NCI-H1092 treated with DMSO at 0.1 percent for 48 hours (cell line): ENCODE measurements around the gene COL25A1.

ENCODE experiments used
- DNase-seq: peaks from one replicate; lab custom pipeline; 2025; lab: John Stamatoyannopoulos, UW

The COL25A1 gene

DNA sequence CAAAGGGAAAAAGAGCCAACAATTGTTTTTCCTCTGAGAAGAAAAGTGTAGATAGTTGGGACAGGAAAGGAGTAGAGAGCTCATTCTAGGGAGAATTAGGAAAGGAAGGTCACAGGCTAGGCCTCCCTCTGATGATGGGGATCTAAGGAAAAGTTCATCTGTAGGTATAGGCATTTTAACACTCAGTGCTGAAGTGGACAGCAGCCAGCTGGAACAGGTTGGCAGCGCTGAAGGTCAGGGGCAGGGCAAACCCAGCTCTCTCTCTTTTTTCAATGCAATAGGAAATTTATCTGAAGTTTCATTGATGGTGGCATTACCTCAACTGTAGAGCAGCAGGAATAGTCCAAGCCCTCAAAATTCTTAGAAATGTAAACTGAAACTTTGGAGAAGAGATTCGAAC is 441.1 kb downstream of the COL25A1 start:
- DNase-seq = no peak

DNA sequence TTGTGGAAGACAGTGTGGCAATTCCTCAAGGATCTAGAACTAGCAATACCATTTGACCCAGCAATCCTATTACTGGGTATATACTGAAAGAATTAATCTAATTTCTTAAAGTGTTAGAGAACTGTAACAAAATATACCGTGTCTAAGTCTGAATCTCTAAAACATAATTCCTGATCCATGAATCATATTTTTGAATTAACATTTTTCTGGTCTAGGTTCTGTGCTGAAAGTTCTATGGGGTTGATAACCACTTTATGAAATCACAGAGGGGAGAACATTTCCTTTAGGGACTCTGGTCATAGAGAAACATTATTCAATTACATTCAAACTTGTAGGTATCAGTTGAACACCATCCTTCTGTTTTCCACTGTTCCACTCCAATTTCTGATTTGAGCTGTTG is 447.7 kb downstream of the COL25A1 start:
- no peak for DNase-seq

DNA sequence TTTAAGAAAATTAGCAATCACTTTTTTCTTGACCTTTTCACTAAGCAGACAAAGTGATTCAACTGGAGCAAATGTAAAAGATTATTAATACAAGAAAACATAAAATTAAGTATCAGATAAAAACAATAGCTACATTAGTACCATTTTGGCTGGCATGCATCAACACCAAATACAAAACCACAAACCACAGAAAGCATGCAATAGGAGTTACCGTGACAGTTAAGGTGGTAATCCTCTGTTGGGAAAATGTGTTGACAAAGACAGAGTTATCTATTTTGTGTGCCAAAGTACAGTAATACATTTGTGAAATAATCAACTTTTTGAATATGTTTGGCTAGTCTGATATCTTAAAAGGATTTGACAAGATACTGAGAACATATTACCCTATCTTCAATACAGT is 449.8 kb downstream of the COL25A1 start:
- no peak for DNase-seq

DNA sequence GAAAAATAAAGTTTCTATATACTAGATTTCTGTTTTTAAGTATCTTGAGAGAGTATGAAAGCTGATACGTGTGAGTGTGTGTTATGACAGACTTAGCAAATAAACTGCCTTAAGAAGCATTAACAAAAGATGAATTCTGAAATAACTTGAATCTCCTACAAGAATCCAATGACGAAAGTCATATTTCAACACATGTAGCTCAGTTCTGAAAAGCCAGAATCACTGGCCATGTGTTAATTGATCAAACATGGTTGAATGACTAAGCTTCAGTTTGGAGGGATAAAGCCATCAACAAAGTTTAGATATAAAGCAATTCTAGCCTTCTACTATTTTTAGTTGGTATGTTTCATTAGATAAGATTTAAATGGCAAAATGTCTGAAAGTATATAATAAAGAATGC is 451.1 kb downstream of the COL25A1 start:
- no peak for DNase-seq

DNA sequence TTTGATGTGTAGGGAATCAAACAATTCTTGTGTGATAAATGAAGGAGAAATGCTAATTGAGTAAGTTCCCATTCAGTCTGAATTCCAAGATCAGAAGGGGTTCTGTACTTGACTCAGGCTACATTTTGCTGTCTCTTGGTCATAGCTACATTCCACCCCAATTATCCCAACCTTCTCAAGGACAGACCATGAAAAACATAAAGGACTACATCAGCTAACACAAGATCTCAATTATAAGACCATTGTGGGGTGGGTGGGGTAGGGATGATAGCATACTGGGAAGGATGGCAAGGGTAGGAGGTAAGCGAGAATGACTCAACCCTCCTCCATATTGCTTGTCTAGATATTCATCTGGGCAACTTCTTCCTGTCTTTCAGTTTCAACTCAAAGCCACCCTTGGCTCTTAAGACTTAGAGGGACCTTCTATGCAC is 452.2 kb downstream of the COL25A1 start:
- no peak for DNase-seq

DNA sequence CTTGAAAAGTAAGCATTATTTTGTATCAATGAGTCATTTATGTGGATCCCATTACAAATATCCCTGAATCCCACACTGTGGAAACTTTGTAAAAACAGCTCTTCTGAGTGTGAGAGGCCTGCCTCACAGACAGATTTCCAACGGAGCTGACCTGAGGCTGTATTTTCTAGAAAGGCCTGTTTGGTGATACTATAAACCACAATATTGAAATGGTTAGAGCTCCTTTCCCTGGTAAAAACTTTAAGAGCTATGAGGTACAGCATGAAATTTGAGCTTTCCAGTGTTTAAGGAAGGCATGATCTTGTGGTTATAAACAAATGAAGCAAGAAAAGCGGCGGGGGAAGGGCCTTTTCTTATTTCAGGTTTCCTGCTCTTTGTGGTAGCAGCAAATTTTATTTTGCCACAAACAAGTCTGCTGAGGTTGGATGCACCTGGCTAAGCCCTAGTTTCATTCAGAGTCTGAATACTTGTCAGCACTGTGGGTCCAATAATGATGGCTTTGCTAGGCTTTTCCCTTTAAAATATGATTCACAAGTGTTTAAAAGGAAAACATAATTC is 452.8 kb downstream of the COL25A1 start:
- DNase-seq = no peak

DNA sequence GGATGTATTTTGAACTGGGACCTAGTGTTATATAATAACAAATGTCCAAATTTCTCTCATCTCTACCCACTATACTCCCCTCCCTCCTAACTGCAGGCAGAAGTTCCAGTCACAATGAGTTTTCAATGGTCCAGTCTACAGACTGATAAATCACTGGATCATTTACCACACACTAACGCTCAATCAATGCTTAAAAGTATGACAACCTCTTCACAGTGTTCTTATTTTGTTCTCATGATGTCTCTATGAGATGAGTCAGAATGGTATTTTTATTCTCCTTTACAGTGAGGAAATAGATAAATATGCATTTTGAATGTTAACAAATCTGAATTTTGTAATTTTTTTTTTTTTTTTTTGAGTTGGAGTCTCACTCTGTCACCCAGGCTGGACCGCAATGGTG is 455.9 kb downstream of the COL25A1 start:
- no peak for DNase-seq

DNA sequence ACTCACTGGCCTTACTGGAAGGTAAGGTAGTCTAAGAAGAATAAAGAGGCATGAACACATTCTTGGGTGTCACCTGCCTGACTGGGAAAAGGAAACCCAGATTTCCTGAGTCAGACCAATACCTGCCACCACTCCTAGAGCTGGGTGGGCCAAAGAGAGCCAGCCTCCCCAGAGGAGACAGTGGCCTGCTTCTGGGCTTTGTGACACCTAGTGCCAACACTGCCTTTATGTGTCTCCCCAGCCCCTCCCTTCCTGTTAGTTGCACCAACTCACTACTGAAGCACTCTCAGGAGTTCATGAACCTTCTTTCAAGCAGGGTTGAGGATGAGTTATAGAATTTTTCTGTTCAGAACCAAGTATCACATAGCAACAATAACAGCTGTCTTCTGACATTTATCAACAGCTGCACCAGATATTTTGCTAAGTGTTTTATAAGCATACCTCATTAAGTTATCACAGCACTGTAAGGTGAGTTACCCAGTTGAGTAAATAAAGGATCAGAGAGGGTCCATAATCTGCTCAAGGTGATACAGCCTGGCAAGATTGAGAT is 462.0 kb downstream of the COL25A1 start:
- DNase-seq = no peak

DNA sequence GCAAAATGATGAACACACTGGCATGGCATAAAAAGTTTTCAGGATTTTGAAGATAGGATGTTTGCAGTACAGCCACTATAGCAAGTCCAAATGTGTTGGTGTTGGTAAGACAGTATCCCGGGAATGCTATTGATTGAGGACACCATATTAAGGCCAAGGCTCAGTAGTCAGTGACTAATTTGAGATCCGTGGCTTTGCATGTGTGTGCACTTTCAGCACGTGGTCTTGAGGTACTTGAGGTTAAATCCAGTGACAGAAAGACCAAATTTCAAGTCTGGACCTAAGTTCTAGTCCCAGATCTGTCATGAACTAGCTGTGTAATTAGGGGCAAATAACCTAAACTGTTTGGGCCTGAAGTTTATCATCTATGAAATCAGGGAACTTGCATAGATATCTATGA is 463.1 kb downstream of the COL25A1 start:
- DNase-seq = no peak

DNA sequence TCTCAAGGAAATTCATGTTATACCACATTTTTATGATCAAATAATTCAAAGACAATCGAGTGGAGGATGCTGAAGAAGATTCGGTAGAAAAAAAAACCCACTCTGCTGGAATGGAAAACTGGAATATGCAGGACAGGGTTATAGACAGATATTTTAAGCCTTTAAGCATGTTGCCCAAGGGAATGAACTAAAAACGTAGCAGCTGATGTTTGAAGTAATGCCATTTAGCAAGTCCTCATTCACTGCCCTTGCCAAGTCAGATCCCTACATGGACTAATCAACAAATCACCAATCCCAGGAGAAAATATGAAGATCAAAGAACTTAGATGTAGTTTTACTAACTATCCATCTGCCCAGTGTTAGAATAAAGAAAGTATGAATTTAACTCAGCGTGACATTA is 464.0 kb downstream of the COL25A1 start:
- no peak for DNase-seq

DNA sequence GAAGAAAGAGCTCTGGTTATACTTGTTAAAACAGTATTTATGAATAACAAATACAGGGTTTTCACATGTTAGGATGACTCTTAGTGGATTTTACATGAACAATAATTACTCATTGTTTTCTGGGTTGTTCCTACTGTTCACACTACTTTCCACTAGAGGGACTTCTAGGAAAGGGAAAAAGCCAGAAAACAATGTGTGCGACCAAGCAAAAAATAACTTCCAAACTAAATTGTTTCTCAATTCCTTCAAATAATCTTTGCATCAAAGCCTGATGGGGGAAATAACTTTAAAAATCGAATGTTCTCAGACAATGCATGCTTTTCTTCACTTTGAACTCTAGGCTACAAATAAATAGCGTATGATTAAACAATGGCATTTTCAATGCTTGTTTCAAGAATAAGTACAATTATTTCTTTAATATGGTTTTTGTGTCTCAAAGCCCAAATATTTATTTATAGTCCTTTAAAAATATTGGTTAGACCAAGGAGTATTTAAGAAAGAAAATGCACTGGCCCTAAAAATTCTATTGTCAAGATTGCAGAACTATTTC is 467.5 kb downstream of the COL25A1 start:
- peak; percentile 5 for DNase-seq

DNA sequence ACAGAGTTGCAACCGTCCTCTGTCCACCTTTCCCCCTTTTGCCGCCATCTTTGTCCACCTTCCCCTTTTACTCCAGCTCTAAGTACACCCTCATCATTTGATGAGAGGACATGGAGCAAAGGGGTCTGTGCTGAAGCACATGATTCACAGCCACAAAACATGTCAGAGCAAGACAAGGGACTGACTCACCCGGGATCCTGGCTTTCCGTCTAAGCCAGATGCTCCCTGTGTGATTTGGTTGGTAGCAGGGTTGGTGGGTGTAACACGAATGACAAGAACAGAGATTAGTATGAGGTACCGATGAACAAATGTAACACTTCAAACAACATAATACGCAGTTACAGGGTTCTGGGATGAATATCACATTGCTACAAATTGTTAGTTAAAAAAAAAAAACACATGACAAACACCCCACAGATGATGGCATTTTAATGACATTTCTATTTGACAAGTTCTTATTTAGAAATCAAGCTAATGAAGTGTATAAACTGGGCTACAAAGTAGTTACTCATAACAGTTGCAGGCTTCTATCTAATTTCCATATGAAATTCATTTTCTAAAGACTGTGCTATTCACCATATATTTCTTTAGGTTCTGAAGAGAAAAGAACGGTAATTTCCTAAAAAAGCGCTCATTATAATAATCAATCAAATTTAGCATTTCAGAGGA is 468.2 kb downstream of the COL25A1 start:
- DNase-seq = no peak

DNA sequence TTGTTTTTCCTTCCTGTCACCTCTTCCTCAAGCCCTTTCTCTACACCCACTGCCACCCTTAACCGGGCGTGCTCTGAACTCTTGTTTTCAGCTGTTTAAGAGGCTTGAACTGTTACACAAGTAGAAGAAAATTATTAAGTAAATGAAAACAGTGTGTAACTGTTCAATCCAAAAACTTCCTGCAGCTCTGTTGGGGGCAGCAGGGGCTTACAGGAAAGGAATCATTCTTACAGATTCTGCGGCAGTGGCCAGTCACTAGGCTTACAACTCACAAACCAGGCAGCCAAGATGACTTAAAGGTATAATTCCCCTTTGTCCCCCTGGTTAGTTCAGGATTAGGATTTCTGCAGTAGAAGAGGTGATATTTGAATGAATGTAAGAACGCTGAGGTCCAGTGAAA is 469.4 kb downstream of the COL25A1 start:
- DNase-seq = no peak

DNA sequence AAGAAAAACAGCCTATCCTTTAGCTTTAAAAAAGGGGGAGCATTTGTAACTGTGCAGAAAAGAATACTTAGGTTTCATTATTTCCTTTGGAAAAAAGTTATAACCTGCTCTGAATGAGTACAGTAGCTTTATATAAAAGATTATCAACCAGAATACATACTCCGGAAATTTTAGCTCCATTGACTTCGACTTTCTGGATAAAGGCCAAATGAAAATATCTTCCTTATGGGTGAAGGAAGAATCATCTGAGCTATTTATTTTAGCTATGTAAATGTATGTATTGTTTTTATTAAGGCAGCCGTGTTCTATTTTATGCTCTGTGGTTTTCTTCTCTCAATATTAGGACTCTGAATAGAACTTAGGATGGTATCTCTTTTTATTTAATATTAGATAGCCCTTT is 470.6 kb downstream of the COL25A1 start:
- DNase-seq = no peak

DNA sequence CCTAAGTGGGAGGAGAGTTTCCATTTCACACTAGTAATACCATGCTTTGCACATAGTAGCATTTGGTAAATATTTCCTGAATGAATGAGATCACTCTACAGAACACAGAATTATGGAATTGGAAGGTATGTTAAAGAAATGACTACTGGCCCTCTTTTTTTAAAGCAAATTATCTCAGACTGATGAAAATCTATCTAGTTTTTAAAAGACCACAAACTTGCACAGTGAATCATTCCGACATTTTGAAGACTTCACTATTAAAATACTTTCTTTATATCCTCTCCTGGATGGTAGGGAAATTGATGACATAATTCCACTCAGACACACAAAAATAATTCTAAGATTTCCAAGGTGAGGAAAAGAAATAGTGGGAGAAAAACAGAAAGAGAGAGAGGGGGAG is 471.2 kb downstream of the COL25A1 start:
- no peak for DNase-seq

DNA sequence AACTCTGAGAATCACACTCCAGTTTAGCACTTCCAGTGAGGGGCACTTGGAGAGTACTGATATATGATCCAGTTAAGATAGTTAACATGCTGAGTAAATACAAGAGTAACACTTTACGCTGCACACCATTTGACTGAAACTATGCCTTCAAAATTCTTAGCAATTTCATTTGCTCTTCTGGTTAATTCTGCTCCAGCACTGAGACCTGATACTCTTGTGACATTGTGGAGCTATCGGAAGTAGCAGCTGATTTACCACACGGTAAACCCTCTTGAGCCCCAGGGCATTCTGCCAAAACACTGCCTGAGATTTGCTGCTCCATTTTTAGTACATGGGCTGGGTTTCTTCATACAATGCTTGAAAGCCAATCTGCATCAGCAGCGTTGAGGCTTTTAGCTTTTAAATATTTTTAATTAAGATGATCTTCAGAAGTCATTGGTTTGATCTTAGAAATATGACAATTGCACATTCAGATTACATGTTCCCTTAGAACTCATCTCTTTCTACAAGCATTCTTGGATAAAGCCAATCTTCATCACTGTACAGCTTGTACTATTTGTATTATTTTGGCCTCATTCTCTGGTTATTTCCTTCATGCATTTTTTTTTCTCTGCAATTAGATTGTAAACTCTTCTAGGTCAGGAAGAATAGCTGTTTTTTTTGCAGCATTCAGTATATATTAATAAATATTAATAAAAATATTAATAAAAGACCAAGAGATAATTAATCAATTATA is 471.8 kb downstream of the COL25A1 start:
- DNase-seq = peak; percentile 86

DNA sequence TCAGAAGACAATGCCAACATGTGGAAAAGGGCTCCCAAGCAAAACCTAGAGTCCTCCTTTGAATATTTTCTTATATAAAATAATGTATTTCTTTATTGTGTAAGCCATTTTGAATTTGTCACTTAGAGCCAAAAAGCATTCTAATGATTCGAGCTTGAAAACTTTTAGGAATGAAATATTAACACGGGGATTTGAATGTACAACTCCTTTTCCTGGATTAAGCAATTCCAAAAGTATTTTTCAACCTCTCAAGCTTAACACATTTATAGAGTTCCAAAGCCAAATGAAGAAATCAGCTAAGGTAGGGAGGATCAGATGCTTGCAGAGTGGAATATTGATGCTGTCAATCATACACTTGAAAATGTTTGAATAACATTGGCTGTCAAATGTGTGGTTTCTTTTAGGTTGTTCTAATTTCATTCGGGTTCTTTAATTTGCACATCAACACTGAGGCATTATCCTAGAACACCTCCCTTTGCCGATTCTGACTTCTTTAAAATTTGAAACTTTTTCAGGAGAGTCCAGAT is 472.4 kb downstream of the COL25A1 start:
- no peak for DNase-seq

DNA sequence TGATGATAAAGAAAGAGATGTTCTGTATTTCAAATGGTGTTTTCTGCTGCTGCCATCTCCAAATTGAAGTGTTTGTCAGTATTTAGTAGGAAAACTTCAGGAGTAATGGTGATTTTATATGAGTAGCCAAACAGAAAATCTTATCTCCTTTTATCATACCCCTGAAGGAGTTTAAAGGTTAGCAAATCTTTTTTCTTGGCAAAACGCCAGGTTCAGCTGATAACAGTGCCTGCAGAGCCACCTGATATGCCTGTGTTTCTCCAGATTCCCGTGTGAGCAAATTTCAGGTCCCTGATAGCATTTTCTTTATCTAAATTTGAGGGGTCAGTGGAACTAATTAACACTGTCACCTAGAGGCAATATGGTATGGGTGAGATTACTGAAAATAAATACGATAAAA is 473.8 kb downstream of the COL25A1 start:
- peak; percentile 17 for DNase-seq

DNA sequence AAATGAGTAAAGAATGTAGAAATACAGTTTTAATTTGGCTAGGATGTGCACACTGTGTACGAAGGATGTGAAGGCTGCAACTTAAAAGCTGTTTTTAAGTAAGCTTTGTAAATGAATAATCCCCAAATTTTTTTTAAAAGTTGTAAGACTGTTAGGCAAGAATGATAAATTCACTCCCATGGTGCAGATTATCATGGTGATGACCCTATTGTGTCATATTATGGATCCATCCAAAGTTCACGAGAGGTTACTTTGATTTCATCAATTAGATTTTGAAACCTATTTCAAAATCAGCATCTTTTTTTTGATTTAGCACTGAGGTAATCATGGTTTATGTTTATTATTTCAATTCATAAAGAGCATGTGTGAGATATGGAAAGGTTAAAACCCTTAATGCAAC is 476.7 kb downstream of the COL25A1 start:
- DNase-seq = no peak

DNA sequence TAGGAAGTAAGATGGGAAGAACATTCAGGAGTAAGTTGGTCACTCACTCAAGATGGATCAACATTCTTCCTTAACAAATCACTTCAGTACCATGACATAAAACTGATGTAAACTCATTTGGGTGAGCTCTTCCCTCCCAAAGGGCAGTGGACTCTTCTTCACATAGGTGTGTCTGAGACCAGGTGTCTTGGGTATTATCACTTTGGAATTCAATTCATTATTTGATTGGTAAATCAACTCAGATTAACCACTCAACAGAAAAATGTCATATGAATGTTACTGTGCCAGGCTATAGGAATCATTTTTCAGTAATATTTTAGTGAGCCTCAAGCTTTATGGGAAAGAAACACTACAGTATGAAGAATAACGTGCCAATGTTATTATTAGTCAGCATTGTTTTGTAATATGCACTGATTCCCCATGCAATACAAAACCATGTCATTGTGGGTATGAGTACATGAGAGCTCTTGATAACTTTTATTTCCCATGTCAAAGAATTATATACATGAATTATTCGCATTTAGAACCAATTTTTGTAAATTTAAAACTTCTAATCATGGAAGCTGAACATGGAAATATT is 481.0 kb downstream of the COL25A1 start:
- DNase-seq = no peak

DNA sequence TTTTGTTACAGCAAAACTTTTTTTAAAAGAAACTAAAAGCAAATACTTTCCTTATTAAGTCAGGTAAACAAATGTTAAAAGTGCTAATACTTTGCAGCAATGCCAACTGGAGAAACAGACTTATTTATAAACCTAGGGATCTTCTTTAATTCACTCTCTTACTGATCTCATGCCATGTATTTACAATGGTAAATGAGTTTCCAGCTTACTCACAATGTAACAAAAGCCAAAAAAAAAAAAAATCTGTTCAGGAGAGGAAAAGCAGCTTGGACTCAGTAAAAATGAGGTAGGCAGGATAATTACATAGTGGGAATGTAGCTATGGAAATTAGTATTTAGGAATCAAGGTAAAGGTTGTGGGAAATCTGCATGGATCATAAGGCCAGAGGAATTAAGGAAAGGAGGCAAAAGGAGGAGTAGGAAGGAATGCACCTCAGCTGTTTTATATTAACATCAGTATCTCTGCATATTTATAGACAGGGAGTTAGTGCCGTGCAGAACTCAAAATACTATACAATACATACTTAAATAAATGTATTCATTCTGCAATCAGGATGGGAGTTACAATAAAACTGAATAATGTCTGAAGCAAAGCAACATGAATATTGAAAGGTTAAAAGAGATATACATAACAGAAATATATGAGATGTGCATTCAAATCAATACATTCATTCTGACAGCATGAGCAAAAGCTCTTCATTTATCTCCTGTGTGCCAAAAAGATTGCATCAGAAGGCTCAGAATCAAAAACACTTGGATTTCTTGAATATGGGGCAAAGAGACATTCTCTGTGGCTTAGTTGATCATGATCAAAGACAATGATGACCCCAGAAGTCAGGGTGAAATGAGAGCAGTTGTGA is 481.7 kb downstream of the COL25A1 start:
- DNase-seq = no peak
